Esophagus muscularis mucosa (tissue), 4 donors: ENCODE measurements around the gene CPSF3. TPM values are rescaled to one million over a fixed set of nuclear protein-coding genes. Genes with fewer than 3 reads are reported as not detected.
"Not testable (repeated sequence)": the region's sequence is repeated elsewhere in the genome, so short reads cannot be mapped to it uniquely, and the experiment has no call there.

Experiments used
- DNase-seq: peaks from one replicate; pipeline ENCODE4 v3.0.0-alpha.2; 2017; ENCODE audit errors: extremely low spot score
- H3K27ac ChIP-seq, 4 donors: fragments of 200-600 bp; sonication (generic); replicated peaks in 1 of 4; 1 replicate in 3 of 4; 2 replicates in 1 of 4; pipeline ENCODE4 v1.5.1; 2016 to 2019; ENCODE audit warnings: mild to moderate bottlenecking in 1 of 4
- H3K27me3 ChIP-seq, 4 donors: fragments of 200-600 bp; sonication (generic); one replicate each; pipeline versions ENCODE4 v1.5.1 to v1.6.0; 2016 to 2019
- H3K36me3 ChIP-seq, 4 donors: fragments of 200-600 bp; sonication (generic); one replicate each; pipeline ENCODE4 v1.5.1; 2016 to 2019
- H3K4me1 ChIP-seq, 4 donors: fragments of 200-600 bp; sonication (generic); one replicate each; pipeline ENCODE4 v1.5.1; 2016 to 2019
- H3K4me3 ChIP-seq, 4 donors: fragments of 200-600 bp; sonication (generic); 1 replicate in 2 of 4; 2 replicates in 2 of 4; pipeline ENCODE4 v1.5.1; 2016 to 2019; ENCODE audit warnings: mild to moderate bottlenecking in 4 of 4, moderate library complexity in 1 of 4
- H3K9me3 ChIP-seq, 4 donors: fragments of 200-600 bp; sonication (generic); 1 replicate in 3 of 4; 2 replicates in 1 of 4; pipeline ENCODE4 v1.5.1; 2016 to 2019
- CTCF ChIP-seq, 3 experiments: fragments of 200-600 bp in 2 of 3; fragments of 450-650 bp in 1 of 3; sonication (generic) in 2 of 3; IDR thresholded peaks; one replicate each; pipeline ENCODE4 v1.5.1; 2017 to 2019; ENCODE audit warnings: antibody characterized with exemption in 3 of 3, mild to moderate bottlenecking in 2 of 3, moderate library complexity in 1 of 3
- EP300 ChIP-seq: sonication (generic); formaldehyde crosslinking; IDR thresholded peaks from one replicate; pipeline ENCODE4 v1.6.1; 2017; ENCODE audit warnings: antibody characterized with exemption
- POLR2A ChIP-seq: fragments of 450-650 bp; IDR thresholded peaks from one replicate; pipeline ENCODE4 v1.6.1; 2017; ENCODE audit warnings: antibody characterized with exemption, moderate library complexity, mild to moderate bottlenecking, low read depth
- POLR2AphosphoS5 ChIP-seq, 2 donors: sonication (generic); formaldehyde crosslinking; IDR thresholded peaks; one replicate each; pipeline ENCODE4 v1.6.1; 2017; ENCODE audit warnings: antibody characterized with exemption in 2 of 2
- WGBS: methylation state at CpG from one replicate; pipeline ENCODE4 v1.1.5; 2018; 5-methylcytosine and 5-hydroxymethylcytosine counted together
- intact Hi-C: fragments of 100-400 bp; cut with DNase I; formaldehyde crosslinking; loops from one replicate; pipeline ENCODE4 v1.15.1; 2023
- total RNA-seq, 4 donors: library from RNA; depleted of rRNA; stranded (reverse); fragments of >200 nt; gene quantifications; one replicate each; pipeline versions ENCODE4 v1.1.0 to v1.2.1, GENCODE V29; 2016

Gene CPSF3
- total RNA-seq, 4 donors from 2014 or later, result 18.3 to 22.8 (median 20.7) TPM

GRCh38 chr2:9508931-9509330 lies 85.5 kb downstream of the CPSF3 start:
- TF ChIP-seq POLR2AphosphoS5 (IDR thresholded peaks at IDR 0.05), result no peak
- Histone ChIP-seq H3K27me3 (no peaks in the 10 kb centered on the region), H3K4me1 (no peaks in the 10 kb centered on the region), H3K36me3 (peaks cover 13 to 72% (median 52%) of the 10 kb centered on the region in 4 donors), H3K9me3 (no peaks in the 10 kb centered on the region), H3K27ac (no peak overlapping the region), H3K4me3 (no peak overlapping the region)
- intact Hi-C loops, result no loop called here
- DNase-seq, result peak; percentile 34
- 24% methylated on average over 1 of the region's 1 CpG for WGBS

GRCh38 chr2:9513946-9514345 lies 90.5 kb downstream of the CPSF3 start:
- H3K27me3 ChIP-seq, DNase-seq, intact Hi-C loops, H3K27ac ChIP-seq, H3K4me1 ChIP-seq, H3K4me3 ChIP-seq, H3K9me3 ChIP-seq: not testable (repeated sequence)
- H3K36me3 ChIP-seq, result peaks cover 9 to 72% (median 56%) of the 10 kb centered on the region in 4 donors
- WGBS, result 93% methylated on average over 3 of the region's 3 CpGs

GRCh38 chr2:9517118-9517782 lies 93.8 kb downstream of the CPSF3 start:
- H3K27me3 ChIP-seq, result no peaks in the 10 kb centered on the region
- 85% methylated on average over 2 of the region's 2 CpGs for WGBS
- DNase-seq, result no peak

GRCh38 chr2:9518163-9518562 lies 94.7 kb downstream of the CPSF3 start:
- WGBS, result 89% methylated on average over 3 of the region's 3 CpGs
- no peak for DNase-seq
- no peaks in the 10 kb centered on the region for H3K27me3 ChIP-seq
- H3K36me3 ChIP-seq, result peaks cover 20 to 86% (median 65%) of the 10 kb centered on the region in 4 donors
- no peaks in the 10 kb centered on the region for H3K4me1 ChIP-seq
- TF ChIP-seq POLR2AphosphoS5 (IDR thresholded peaks at IDR 0.05) (no peak), CTCF (IDR thresholded peaks at IDR 0.05) (no peak), EP300 (no peak), POLR2A (no peak)
- H3K4me3 ChIP-seq, result no peak overlapping the region
- intact Hi-C loops, result no loop called here
- H3K9me3 ChIP-seq, result no peaks in the 10 kb centered on the region
- no peak overlapping the region for H3K27ac ChIP-seq

More at GRCh38 chr2:9517118-9517782, 93.8 kb downstream of the CPSF3 start:
- intact Hi-C loops, result no loop called here
- Histone ChIP-seq H3K27ac (no peak overlapping the region), H3K9me3 (no peaks in the 10 kb centered on the region), H3K36me3 (peaks cover 25 to 91% (median 71%) of the 10 kb centered on the region in 4 donors), H3K4me1 (no peaks in the 10 kb centered on the region), H3K4me3 (no peak overlapping the region)
- TF ChIP-seq POLR2A (no peak), EP300 (no peak), POLR2AphosphoS5 (IDR thresholded peaks at IDR 0.05) (no peak), CTCF (IDR thresholded peaks at IDR 0.05) (no peak)

- no peaks in the 10 kb centered on the region for H3K4me1 ChIP-seq
- WGBS, result 94% methylated on average over 6 of the region's 7 CpGs
- H3K36me3 ChIP-seq, result peaks cover 18 to 86% (median 62%) of the 10 kb centered on the region in 4 donors
- H3K9me3 ChIP-seq, result no peaks in the 10 kb centered on the region
- no peak overlapping the region for H3K27ac ChIP-seq
- no peaks in the 10 kb centered on the region for H3K27me3 ChIP-seq
- no peak for DNase-seq
- TF ChIP-seq EP300 (no peak), POLR2AphosphoS5 (IDR thresholded peaks at IDR 0.05) (no peak), CTCF (IDR thresholded peaks at IDR 0.05) (no peak), POLR2A (no peak)
- intact Hi-C loops, result no loop called here
- no peak overlapping the region for H3K4me3 ChIP-seq
Observed at GRCh38 chr2:9518780-9519179, 95.3 kb downstream of the CPSF3 start.

GRCh38 chr2:9519250-9519649 lies 95.8 kb downstream of the CPSF3 start:
- DNase-seq, result no peak
- H3K4me1 ChIP-seq, result no peaks in the 10 kb centered on the region
- no peak for TF ChIP-seq EP300
- no peak for TF ChIP-seq POLR2AphosphoS5 (IDR thresholded peaks at IDR 0.05)
- no peak for TF ChIP-seq POLR2A
- TF ChIP-seq CTCF (IDR thresholded peaks at IDR 0.05), result no peak
- intact Hi-C loops, result no loop called here
- peaks cover 18 to 88% (median 65%) of the 10 kb centered on the region in 4 donors for H3K36me3 ChIP-seq
- H3K9me3 ChIP-seq, result no peaks in the 10 kb centered on the region
- 95% methylated on average over 2 of the region's 2 CpGs for WGBS
- no peaks in the 10 kb centered on the region for H3K27me3 ChIP-seq
- no peak overlapping the region for H3K4me3 ChIP-seq
- H3K27ac ChIP-seq, result no peak overlapping the region
